ENCODE measurements around the gene CSF3R.
"Not testable (repeated sequence)": the region's sequence is repeated elsewhere in the genome, so short reads cannot be mapped to it uniquely, and the experiment has no call there.

The CSF3R gene

GRCh38 chr1:36514501-36514900 lies 31.8 kb upstream of the CSF3R start:
- in situ Hi-C loops (cut with MboI; ENCODE audit: low pct_unique_long_range_greater_than_20kb, low sequenced_read_pairs) = no loop called here
- DNase-seq = no peak

DNA sequence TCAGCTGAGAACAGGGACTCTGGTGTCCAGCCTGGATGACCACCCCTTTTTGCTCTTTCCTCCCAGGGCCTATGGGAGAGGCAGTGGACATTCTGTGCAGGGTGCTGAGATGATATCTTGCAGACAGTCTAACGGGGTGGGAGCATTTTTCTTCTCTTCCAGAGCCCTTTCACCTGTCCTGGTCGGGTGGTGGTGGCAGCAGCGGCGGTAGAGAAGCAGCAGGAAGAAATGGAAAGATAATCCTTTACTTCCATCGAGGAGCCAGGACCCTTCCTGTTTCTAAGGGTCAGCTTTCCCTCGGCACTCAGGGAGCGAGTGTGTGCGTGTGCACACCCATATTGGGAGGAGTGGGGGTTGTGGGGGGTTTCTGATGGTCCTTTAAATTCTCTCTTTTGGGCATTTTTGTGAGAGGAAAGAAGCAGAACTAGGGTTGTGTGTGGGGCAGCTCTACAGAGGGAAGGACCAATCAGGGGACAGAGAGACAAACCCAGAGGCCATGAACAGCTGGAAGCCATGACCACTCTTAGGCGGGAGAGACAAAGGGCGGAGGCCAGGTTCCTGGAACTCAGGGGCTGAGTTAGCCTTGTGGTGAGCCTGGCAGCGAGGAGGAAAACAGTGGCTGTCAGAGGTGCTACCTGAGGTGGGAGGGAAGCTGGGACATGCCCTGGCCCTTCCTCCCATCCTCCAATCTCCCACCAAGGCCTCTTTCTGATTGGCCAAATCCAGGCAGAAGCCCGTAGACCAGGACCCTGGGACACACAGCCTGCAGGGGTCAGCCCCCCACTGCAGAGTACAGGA lies 31.2 kb upstream of the CSF3R start:
- in situ Hi-C loops (cut with MboI; ENCODE audit: low pct_unique_long_range_greater_than_20kb, low sequenced_read_pairs) = no loop called here
- DNase-seq = peak; percentile 34

DNA sequence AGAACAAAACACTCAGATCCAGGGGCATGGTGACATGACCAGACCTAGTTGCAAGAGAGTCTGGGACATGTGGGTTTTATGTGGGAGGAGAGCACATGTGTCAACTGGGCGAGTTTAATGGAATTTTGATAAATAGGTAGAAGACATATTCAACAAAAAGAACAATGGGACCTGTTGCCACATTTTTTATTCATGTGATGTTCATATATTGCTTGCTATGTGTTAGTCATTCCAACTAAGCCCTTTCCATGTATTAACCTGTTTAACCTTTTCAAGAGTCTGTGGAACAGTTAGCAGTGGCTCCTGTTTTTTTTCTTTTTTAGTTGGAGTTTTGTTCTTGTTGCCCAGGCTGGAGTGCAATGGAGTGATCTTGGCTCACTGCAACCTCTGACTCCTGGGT lies 30.1 kb upstream of the CSF3R start:
- no peak for DNase-seq
- in situ Hi-C loops (cut with MboI; ENCODE audit: low pct_unique_long_range_greater_than_20kb, low sequenced_read_pairs) = no loop called here

DNA sequence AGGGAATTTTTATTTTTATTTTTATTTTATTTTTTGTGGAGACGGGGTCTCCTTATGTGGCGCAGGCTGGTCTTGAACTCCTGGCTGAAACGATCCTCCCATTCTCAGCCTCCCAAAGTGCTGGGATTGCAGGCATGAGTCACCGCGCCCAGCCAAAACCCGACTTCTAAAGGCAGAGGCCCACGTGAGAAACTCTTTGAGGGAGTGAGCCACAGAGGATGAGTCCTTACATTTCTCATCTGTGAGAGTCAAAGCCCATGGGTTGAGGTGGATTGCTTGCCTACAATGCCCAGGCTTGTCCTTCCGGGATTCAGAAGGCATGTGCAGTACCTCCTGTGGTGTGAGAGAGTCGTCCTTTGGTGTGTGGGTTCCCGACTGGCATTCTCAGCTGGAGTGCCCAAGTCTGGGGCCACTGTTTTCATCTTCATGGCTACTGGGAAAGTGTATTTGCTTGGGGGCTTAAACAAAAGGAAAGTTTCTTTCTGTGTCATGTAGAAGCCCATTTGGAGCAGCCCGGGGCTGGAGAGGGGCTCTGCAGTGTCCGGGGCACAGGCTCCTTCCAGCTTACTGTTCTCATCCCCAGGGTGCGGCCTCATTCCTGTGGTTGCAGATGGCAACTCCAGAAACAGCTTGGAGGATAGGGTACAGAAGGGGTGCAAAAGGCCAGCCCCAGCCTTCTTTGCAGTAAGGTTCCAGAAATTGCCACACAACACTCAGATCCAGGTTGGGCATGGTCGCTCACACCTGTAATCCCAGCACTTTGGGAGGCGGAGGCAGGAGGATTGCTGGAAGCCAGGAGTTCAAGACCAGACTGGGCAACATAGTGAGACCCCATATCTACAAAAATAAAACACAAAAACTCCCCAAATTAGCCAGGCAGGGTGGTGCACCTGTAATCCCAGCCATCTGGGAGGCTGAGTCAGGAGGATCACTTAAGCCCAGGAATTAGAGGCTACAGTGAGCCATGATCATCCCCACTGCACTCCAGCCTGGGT lies 29.4 kb upstream of the CSF3R start:
- no peak for DNase-seq
- in situ Hi-C loops (cut with MboI; ENCODE audit: low pct_unique_long_range_greater_than_20kb, low sequenced_read_pairs) = no loop called here

- in situ Hi-C loops (cut with MboI; ENCODE audit: low pct_unique_long_range_greater_than_20kb, low sequenced_read_pairs) = not testable (repeated sequence)
- peak; percentile 15 for DNase-seq
These were observed 28.5 kb upstream of the CSF3R start for GRCh38 chr1:36511220-36511619.

DNA sequence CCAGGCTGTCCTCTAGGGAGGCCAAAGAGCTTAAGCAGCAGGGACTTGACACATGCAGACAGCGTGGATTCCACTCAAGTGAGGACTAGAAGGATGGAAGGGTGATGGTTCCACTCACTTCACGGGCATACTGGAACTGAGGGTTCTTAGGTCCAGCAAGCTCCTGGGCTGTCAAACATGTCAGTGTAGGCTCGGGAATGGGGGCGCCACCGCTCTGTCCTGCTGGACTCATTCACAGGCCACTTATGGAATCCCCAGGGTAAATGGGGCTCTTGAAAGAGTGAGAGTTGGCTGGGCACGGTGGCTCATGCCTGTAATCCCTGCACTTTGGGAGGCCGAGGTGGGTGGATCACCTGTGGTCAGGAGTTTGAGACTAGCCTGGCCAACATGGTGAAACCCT lies 27.7 kb upstream of the CSF3R start:
- no peak for DNase-seq
- in situ Hi-C loops (cut with MboI; ENCODE audit: low pct_unique_long_range_greater_than_20kb, low sequenced_read_pairs) = no loop called here

DNA sequence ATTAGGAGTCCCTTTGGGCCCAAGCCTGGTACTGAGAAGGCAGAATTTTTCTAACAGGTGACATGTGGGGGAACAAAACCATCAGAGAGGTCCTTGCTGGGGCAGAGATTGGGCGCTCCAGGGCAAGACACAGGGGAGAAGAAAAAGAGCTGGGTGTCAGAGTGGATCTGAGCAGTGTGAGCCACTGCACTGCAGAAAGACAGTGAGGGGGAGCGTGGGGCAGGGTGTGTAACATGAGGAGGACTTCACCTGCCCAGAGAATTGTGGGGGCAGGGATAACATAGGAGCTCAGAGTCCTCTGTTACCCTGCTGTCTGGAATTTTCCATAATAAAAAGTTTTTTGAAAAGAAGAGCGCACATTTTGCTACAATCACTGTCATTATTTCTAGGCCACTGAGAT lies 25.5 kb upstream of the CSF3R start:
- in situ Hi-C loops (cut with MboI; ENCODE audit: low pct_unique_long_range_greater_than_20kb, low sequenced_read_pairs) = no loop called here
- DNase-seq = no peak

- in situ Hi-C loops (cut with MboI; ENCODE audit: low pct_unique_long_range_greater_than_20kb, low sequenced_read_pairs) = no loop called here
- DNase-seq = no peak
These were observed 23.7 kb upstream of the CSF3R start for GRCh38 chr1:36506276-36506920.

DNA sequence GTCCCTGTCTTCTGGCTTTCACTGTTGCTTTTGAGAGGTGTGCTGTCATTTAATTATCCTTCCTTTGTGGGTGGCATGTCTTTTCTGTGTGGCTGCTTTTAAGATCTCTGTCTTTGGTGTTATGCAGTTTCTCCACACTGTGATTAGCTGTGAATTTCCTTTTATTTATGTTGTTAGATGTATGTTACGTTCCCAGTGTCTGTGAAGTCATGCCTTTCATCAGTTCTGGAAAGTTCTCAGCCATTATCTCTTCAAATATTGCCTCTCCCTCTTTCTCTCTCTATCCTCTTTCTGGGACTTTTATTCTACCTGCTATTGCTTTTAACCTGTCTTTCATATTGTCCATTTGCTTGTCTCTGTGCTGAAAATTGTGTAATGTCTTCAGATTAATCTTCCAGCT lies 21.0 kb upstream of the CSF3R start:
- in situ Hi-C loops (cut with MboI; ENCODE audit: low pct_unique_long_range_greater_than_20kb, low sequenced_read_pairs) = no loop called here
- DNase-seq = no peak

DNA sequence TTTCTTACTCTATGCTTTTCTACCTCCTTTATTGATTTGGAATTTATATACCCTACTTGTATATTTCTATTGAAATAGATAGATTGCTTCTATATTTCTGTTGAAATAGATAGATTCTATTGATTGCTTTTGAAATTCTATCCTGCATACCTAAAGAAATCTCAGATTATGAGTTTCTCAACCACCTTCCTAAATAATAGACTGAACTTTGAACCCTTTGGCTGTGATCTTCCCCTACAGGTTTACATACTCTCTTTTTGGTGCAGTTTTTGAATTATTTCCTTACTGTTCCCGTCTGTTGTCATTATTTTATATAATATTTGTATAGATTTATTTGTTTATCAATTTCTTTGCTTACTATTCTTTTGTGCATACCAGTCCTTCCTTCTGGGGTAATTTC lies 20.4 kb upstream of the CSF3R start:
- in situ Hi-C loops (cut with MboI; ENCODE audit: low pct_unique_long_range_greater_than_20kb, low sequenced_read_pairs) = no loop called here
- no peak for DNase-seq

DNA sequence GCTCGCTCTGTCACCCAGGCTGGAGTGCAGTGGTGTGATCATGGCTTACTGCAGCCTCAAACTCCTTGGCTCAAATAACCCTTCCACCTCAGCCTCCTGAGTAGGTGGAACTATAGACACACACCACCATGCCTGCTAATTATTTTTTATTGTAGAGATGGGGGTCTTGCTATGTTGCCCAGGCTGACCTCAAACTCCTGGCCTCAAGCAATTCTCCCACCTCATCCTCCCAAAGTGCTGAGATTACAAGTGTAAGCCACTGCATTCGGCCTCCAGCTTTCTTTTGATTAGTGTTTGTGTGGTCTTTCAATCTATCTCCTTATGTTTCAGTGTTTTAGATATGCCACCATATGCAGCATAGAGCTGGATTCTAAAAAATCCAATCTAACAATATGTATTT lies 19.9 kb upstream of the CSF3R start:
- in situ Hi-C loops (cut with MboI; ENCODE audit: low pct_unique_long_range_greater_than_20kb, low sequenced_read_pairs) = no loop called here
- no peak for DNase-seq

DNA sequence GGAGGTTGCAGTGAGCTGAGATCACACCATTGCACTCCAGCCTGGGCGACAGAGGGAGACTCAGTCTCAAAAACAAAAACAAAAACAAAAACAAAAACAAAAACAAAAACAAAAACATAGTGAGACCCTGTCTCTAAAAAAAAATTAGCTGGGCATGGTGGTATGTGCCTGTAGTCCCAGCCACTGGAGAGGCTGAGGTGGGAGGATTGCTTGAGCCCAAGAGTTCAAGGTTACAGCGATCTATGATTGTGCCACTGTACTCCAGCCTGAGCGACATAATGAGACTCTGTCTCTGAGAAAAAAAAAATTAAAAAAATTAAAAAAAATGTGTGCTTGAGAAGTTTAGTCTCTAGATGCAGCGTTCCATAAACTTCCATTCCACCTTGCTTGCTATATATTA lies 19.2 kb upstream of the CSF3R start:
- in situ Hi-C loops (cut with MboI; ENCODE audit: low pct_unique_long_range_greater_than_20kb, low sequenced_read_pairs); DNase-seq: not testable (repeated sequence)

GRCh38 chr1:36497207-36497606 lies 14.5 kb upstream of the CSF3R start:
- in situ Hi-C loops (cut with MboI; ENCODE audit: low pct_unique_long_range_greater_than_20kb, low sequenced_read_pairs) = no loop called here
- no peak for DNase-seq

- no peak for DNase-seq
- in situ Hi-C loops (cut with MboI; ENCODE audit: low pct_unique_long_range_greater_than_20kb, low sequenced_read_pairs) = no loop called here
These were observed 12.3 kb upstream of the CSF3R start for GRCh38 chr1:36494971-36495370.

- no peak for DNase-seq
- in situ Hi-C loops (cut with MboI; ENCODE audit: low pct_unique_long_range_greater_than_20kb, low sequenced_read_pairs) = no loop called here
These were observed 10.8 kb upstream of the CSF3R start for GRCh38 chr1:36493524-36493923.

DNA sequence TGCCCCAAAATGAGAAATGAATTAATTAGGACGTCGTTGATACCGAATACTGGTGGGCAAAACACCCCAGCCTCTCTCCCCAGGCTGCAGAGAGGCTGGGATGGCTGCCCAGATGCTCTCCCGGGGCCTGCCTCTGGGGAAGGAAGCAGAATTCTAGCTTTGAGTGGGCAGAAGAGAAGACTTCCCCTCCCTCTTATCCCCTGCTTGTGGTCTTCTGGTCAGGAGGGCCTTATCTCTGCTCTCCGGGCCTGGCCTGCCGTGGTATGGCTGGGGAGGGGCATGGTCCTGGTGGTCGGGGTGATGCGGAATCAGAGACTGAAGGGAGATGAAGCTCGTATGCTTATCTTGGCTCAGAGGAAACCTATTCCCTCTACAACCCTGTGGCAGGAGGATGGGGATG lies 9.8 kb upstream of the CSF3R start:
- DNase-seq = peak; percentile 10
- in situ Hi-C loops (cut with MboI; ENCODE audit: low pct_unique_long_range_greater_than_20kb, low sequenced_read_pairs) = no loop called here

DNA sequence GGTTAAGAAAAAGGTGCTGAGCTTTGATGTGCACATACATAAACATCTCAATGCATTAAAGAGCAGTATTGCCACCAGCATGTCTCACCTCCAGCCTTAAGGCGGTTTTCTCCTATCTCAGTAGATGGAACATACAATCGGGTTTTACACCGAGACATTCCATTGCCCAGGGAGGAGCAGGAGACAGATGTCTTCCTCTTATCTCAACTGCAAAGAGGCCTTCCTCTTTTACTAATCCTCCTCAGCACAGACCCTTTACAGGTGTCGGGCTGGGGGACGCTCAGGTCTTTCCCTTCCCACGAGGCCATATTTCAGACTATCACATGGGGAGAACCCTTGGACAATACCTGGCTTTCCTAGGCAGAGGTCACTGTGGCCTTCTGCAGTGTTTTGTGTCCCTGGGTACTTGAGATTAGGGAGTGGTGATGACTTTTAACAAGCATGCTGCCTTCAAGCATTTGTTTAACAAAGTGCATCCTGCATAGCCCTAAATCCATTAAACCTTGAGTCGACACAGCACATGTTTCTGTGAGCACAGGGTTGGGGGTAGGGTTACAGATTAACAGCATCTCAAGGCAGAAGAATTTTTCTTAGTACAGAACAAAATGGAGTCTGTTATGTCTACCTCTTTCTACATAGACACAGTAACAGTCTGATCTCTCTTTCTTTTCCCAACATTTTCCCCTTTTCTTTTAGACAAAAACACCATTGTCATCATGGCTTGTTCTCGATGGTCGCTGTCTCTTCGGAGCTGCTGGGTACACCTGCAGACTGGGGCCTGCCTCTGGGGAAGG lies 6.7 kb upstream of the CSF3R start:
- DNase-seq; in situ Hi-C loops (cut with MboI; ENCODE audit: low pct_unique_long_range_greater_than_20kb, low sequenced_read_pairs): not testable (repeated sequence)

DNA sequence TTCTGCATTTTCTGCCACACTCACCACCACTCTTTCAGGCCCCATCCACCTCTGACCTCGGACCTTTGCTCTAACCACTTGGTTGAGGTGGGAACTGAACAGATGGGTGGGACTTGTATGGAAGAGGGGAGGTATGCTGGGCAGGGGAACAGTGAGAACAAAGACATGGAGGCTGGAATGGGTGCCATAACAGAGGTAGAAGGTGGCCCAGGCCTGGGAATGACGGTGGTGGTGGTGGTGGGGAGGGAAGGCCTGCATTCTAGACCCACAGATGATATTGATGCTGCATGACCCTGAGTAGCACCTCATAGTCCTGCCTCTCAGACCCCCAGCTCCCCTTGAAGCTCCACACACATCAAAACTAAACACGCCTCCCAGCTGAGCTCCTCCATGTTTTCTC lies 5.2 kb upstream of the CSF3R start:
- no peak for DNase-seq
- in situ Hi-C loops (cut with MboI; ENCODE audit: low pct_unique_long_range_greater_than_20kb, low sequenced_read_pairs) = no loop called here

DNA sequence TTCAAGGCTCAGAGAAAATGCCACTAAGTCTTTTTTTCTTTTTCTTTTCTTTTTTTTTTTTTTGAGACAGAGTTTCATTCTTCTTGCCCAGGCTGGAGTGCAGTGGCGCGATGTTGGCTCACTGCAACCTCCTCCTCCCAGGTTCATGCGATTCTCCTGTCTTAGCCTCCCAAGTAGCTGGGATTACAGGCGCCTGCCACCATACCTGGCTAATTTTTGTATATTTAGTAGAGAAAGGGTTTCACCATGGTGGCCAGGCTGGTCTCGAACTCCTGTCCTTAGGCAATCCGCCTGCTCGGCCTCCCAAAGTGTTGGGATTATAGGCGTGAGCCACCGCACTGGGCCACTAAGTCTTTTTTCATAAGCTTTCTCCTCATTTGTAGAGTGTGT lies 4.6 kb upstream of the CSF3R start:
- in situ Hi-C loops (cut with MboI; ENCODE audit: low pct_unique_long_range_greater_than_20kb, low sequenced_read_pairs); DNase-seq: not testable (repeated sequence)

Measured in KBM-7 (cell line).